ENCODE results near the gene PPP1R26.
A peak's percentile ranks its signal among the peaks of the same experiment; 100 is the strongest.
"Not testable (repeated sequence)": the region's sequence is repeated elsewhere in the genome, so short reads cannot be mapped to it uniquely, and the experiment has no call there.

DNA sequence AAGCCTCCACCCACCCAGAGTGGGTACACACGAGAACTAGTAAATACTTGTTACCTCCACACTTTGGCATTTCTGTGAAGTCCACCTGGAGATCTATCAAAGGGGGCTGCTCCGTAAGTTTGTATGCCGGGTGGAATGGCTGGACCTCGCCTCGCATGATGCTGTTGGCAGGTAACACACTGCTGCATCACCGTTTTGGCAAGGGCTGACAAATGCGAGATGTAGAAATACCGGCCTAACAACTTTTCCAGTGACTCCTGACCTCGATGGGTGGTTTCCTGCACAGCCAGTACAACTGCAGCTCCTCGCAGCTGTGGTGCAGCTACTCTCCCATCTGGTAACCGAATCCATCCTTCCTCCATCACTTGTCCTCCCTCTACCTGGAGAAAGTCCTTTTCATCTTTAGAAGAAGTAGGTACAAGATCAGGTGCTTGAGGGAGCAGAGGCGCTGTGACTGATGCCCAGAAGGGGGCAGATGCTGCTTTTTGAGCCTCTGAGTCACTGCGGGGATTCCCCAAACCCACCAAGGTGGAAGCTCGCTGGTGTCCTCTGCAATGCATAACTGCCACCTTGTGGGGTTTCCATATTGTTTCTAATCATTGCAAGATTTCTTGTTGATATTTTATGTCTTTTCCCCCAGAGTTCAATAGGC lies 40.9 kb upstream of the PPP1R26 start:
- TF ChIP-seq, protein P1, sequence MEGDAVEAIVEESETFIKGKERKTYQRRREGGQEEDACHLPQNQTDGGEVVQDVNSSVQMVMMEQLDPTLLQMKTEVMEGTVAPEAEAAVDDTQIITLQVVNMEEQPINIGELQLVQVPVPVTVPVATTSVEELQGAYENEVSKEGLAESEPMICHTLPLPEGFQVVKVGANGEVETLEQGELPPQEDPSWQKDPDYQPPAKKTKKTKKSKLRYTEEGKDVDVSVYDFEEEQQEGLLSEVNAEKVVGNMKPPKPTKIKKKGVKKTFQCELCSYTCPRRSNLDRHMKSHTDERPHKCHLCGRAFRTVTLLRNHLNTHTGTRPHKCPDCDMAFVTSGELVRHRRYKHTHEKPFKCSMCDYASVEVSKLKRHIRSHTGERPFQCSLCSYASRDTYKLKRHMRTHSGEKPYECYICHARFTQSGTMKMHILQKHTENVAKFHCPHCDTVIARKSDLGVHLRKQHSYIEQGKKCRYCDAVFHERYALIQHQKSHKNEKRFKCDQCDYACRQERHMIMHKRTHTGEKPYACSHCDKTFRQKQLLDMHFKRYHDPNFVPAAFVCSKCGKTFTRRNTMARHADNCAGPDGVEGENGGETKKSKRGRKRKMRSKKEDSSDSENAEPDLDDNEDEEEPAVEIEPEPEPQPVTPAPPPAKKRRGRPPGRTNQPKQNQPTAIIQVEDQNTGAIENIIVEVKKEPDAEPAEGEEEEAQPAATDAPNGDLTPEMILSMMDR (IDR thresholded peaks at IDR 0.05 in 2 of 3, conservative IDR thresholded peaks at IDR 0.05 in 1 of 3; ENCODE audit: borderline replicate concordance in 1 of 3, insufficient read depth in 1 of 3, low read depth in 2 of 3, low read length in 2 of 3) = peak; percentile 25 to 42 (median 31); a peak in 5 of 6 replicates
- TF ChIP-seq EZH2 (IDR thresholded peaks at IDR 0.05); POLR2A (IDR thresholded peaks at IDR 0.05; ENCODE audit: borderline replicate concordance, extremely low read depth, insufficient read depth, insufficient read length): not testable (repeated sequence)
- TF ChIP-seq, protein P2, sequence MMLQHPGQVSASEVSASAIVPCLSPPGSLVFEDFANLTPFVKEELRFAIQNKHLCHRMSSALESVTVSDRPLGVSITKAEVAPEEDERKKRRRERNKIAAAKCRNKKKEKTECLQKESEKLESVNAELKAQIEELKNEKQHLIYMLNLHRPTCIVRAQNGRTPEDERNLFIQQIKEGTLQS (IDR thresholded peaks at IDR 0.05) = not testable (repeated sequence)

All from HCT116 (cell line).